Esophagus muscularis mucosa (tissue), 4 donors: ENCODE results near the gene UBE2D3. TPM values are rescaled to one million over a fixed set of nuclear protein-coding genes. Genes with fewer than 3 reads are reported as not detected.
A peak's percentile ranks its signal among the peaks of the same experiment; 100 is the strongest.

Experiments used
- DNase-seq: peaks from one replicate; pipeline ENCODE4 v3.0.0-alpha.2; 2017; ENCODE audit errors: extremely low spot score
- H3K27ac ChIP-seq, 4 donors: fragments of 200-600 bp; sonication (generic); replicated peaks in 1 of 4; 1 replicate in 3 of 4; 2 replicates in 1 of 4; pipeline ENCODE4 v1.5.1; 2016 to 2019; ENCODE audit warnings: mild to moderate bottlenecking in 1 of 4
- H3K27me3 ChIP-seq, 4 donors: fragments of 200-600 bp; sonication (generic); one replicate each; pipeline versions ENCODE4 v1.5.1 to v1.6.0; 2016 to 2019
- H3K36me3 ChIP-seq, 4 donors: fragments of 200-600 bp; sonication (generic); one replicate each; pipeline ENCODE4 v1.5.1; 2016 to 2019
- H3K4me1 ChIP-seq, 4 donors: fragments of 200-600 bp; sonication (generic); one replicate each; pipeline ENCODE4 v1.5.1; 2016 to 2019
- H3K4me3 ChIP-seq, 4 donors: fragments of 200-600 bp; sonication (generic); 1 replicate in 2 of 4; 2 replicates in 2 of 4; pipeline ENCODE4 v1.5.1; 2016 to 2019; ENCODE audit warnings: mild to moderate bottlenecking in 4 of 4, moderate library complexity in 1 of 4
- H3K9me3 ChIP-seq, 4 donors: fragments of 200-600 bp; sonication (generic); 1 replicate in 3 of 4; 2 replicates in 1 of 4; pipeline ENCODE4 v1.5.1; 2016 to 2019
- EP300 ChIP-seq: sonication (generic); formaldehyde crosslinking; IDR thresholded peaks from one replicate; pipeline ENCODE4 v1.6.1; 2017; ENCODE audit warnings: antibody characterized with exemption
- POLR2A ChIP-seq: fragments of 450-650 bp; IDR thresholded peaks from one replicate; pipeline ENCODE4 v1.6.1; 2017; ENCODE audit warnings: antibody characterized with exemption, moderate library complexity, mild to moderate bottlenecking, low read depth
- POLR2AphosphoS5 ChIP-seq, 2 donors: sonication (generic); formaldehyde crosslinking; IDR thresholded peaks; one replicate each; pipeline ENCODE4 v1.6.1; 2017; ENCODE audit warnings: antibody characterized with exemption in 2 of 2
- WGBS: methylation state at CpG from one replicate; pipeline ENCODE4 v1.1.5; 2018; 5-methylcytosine and 5-hydroxymethylcytosine counted together
- intact Hi-C: fragments of 100-400 bp; cut with DNase I; formaldehyde crosslinking; loops from one replicate; pipeline ENCODE4 v1.15.1; 2023
- total RNA-seq, 4 donors: library from RNA; depleted of rRNA; stranded (reverse); fragments of >200 nt; gene quantifications; one replicate each; pipeline versions ENCODE4 v1.1.0 to v1.2.1, GENCODE V29; 2016
- TF ChIP-seq, protein P1 (sequence below), 3 experiments: fragments of 200-600 bp in 2 of 3; fragments of 450-650 bp in 1 of 3; sonication (generic) in 2 of 3; IDR thresholded peaks; one replicate each; pipeline ENCODE4 v1.5.1; 2017 to 2019; ENCODE audit warnings: antibody characterized with exemption in 3 of 3, mild to moderate bottlenecking in 2 of 3, moderate library complexity in 1 of 3

UBE2D3 gene
- total RNA-seq, 4 donors from 2014 or later, result 332 to 438 (median 394) TPM

DNA sequence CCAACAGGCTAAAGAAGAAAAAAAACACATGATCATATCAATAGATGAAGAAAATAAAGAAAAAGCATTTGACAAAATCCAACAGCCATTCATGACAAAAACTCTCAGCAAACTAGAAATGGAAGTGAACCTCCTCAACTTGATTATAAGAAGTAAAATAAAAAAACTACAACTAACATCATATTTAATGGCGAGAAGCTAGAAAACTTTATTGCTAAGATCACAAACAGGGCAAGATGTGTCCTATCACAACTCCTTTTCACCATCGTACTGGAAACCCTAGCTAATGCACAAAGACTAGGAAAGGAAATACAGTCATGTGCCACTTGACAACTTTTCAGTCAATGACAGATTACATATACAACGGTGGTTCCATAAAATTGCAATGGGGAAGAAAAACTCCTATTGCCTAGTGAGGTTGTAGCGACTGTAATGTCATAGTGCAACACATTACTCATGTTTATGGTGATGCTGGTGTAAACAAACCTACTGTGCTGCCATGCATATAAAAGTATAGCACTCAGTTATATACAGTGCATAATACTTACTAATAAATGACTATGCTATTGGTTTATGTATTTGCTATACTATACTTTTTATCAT is 54.5 kb downstream of the UBE2D3 start:
- Histone ChIP-seq H3K9me3 (no peaks in the 10 kb centered on the region), H3K27me3 (no peaks in the 10 kb centered on the region), H3K4me1 (no peaks in the 10 kb centered on the region), H3K36me3 (no peaks in the 10 kb centered on the region), H3K4me3 (no peak overlapping the region), H3K27ac (no peak overlapping the region)
- no peak for DNase-seq
- WGBS, result 79% methylated on average over 4 of the region's 4 CpGs
- intact Hi-C loops, result no loop called here
- no peak for TF ChIP-seq POLR2AphosphoS5 (IDR thresholded peaks at IDR 0.05)
- no peak for TF ChIP-seq POLR2A

DNA sequence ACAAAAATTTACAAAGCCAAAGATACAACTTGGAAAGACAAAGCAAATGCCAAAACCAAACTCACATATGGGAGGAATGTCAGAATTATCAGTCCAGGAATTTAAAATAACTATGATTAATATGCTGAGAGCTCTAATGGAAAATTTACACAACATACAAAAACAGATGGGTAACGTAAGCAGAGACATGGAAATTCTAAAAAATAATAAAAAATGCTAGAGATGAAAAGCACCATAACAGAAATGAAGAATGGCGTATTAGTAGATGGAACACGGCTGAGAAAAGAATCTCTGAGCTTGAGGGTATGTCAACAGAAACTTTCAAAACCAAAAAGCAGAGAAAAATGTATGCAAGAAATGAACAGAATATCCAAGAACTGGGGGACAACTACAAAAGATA is 62.5 kb downstream of the UBE2D3 start:
- intact Hi-C loops, result no loop called here
- WGBS, result 90% methylated on average over 3 of the region's 3 CpGs

DNA sequence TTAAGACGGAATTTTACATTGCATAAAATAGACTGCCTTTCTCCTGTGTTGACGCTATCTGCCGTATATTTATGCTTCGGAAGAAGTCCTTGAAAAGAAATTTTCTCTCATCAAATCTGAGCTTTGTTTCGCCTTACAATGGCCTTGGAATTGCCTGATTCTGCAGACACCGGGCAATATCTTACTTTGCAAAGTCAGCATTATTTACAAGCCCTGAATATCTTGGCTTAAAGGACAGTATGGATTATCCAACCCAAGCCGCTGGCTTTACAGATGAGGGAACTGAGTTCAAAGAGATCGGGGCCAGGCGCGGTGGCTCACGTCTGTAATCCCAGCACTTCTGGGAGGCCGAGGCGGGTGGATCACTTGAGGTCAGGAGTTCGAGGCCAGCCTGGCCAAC is 65.4 kb downstream of the UBE2D3 start:
- WGBS, result 69% methylated on average over 14 of the region's 14 CpGs
- no peak for TF ChIP-seq EP300
- no peak for TF ChIP-seq POLR2AphosphoS5 (IDR thresholded peaks at IDR 0.05)
- TF ChIP-seq, protein P1, sequence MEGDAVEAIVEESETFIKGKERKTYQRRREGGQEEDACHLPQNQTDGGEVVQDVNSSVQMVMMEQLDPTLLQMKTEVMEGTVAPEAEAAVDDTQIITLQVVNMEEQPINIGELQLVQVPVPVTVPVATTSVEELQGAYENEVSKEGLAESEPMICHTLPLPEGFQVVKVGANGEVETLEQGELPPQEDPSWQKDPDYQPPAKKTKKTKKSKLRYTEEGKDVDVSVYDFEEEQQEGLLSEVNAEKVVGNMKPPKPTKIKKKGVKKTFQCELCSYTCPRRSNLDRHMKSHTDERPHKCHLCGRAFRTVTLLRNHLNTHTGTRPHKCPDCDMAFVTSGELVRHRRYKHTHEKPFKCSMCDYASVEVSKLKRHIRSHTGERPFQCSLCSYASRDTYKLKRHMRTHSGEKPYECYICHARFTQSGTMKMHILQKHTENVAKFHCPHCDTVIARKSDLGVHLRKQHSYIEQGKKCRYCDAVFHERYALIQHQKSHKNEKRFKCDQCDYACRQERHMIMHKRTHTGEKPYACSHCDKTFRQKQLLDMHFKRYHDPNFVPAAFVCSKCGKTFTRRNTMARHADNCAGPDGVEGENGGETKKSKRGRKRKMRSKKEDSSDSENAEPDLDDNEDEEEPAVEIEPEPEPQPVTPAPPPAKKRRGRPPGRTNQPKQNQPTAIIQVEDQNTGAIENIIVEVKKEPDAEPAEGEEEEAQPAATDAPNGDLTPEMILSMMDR (IDR thresholded peaks at IDR 0.05), result no peak
- H3K36me3 ChIP-seq, result no peaks in the 10 kb centered on the region
- intact Hi-C loops, result loop anchor here (2.0 kb wide), 2 partner anchors 63 to 105 kb away; no protein-coding TSS in a partner anchor
- no peaks in the 10 kb centered on the region for H3K27me3 ChIP-seq
- DNase-seq, result no peak
- peaks cover 9 to 26% (median 23%) of the 10 kb centered on the region in 4 donors for H3K4me1 ChIP-seq
- H3K4me3 ChIP-seq, result peak overlapping the region; percentile 77 to 91 (median 86)
- H3K27ac ChIP-seq, result peak overlapping the region in 1 of 4 donors; percentile 82
- H3K9me3 ChIP-seq, result no peaks in the 10 kb centered on the region

More for the DNA sequence above, 62.5 kb downstream of the UBE2D3 start:
- DNase-seq, result no peak
- Histone ChIP-seq H3K9me3 (no peaks in the 10 kb centered on the region), H3K27me3 (no peaks in the 10 kb centered on the region), H3K36me3 (no peaks in the 10 kb centered on the region), H3K4me1 (peaks cover 5 to 13% (median 11%) of the 10 kb centered on the region in 4 donors), H3K4me3 (no peak overlapping the region), H3K27ac (no peak overlapping the region)
- TF ChIP-seq, protein P1 (IDR thresholded peaks at IDR 0.05), result no peak
- TF ChIP-seq POLR2AphosphoS5 (IDR thresholded peaks at IDR 0.05) (no peak), POLR2A (no peak), EP300 (no peak)

DNA sequence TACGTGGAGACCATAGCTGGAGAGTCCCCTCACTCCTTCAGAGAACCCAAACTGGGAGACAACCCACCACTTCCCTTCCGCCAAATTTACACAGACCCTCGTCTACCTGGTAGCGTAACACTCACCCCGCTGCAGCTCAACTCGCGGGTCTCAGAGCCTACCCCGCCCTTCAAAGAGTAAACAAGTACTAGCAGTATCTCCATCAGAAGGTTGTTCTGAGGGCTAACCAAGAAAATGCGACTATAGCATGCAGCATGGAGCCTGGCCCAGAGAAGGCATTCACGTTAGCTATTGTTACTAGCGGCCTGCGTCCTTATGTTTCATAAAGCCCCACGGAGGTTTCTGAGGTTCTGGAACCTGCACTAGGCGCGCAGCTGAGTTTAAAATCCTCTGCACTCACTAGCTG is 66.1 kb downstream of the UBE2D3 start:
- TF ChIP-seq POLR2AphosphoS5 (IDR thresholded peaks at IDR 0.05) (no peak), POLR2A (no peak), EP300 (no peak)
- TF ChIP-seq, protein P1 (IDR thresholded peaks at IDR 0.05), result no peak
- no peaks in the 10 kb centered on the region for H3K27me3 ChIP-seq
- H3K27ac ChIP-seq, result peak overlapping the region; percentile 78 to 90 (median 83)
- peak overlapping the region; percentile 77 to 91 (median 86) for H3K4me3 ChIP-seq
- intact Hi-C loops, result loop anchor here (2.0 kb wide), 2 partner anchors 64 to 106 kb away; no protein-coding TSS in a partner anchor
- H3K4me1 ChIP-seq, result peaks cover 9 to 26% (median 23%) of the 10 kb centered on the region in 4 donors
- DNase-seq, result no peak
- H3K9me3 ChIP-seq, result no peaks in the 10 kb centered on the region
- H3K36me3 ChIP-seq, result no peaks in the 10 kb centered on the region
- 2% methylated on average over 14 of the region's 15 CpGs for WGBS

DNA sequence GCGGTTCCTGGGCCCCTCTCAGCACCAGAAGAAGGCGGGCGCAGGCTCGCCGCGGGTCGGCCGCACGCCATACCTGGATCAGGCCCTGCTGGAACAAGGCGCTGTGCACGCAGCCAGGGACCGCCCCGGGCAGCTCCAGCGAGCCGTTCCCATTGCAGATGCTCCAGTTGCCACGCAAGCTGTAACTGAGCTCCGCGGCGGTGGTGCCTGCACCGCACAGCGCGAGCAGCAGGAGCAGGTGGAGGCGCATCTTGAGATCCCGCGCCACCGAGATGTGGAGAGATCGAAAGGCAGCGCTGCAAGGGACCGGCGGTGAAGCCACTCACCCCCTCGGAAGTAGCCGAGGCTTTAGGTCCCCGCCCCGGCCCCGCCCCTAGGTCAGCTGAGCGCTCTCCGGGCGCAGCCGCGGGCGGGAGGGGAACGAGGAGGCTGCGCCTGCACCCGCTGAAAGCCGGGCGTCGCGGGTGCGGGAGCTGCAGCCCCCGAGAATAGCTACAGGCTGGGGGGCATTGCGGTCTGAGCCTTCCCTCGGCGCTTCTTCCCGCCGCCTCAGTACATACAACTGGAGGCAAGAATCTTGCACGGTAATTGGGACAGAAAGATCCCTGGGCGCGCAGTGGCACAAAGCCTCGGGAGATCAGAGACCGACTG is 66.6 kb downstream of the UBE2D3 start, which contains the start of gene MANBA:
MANBA (minus strand) TSS at position 324 of the 651 bp plus-strand sequence; CDS start at position 250, 74 bp downstream.
- Histone ChIP-seq H3K4me1 (peaks cover 9 to 26% (median 23%) of the 10 kb centered on the region in 4 donors), H3K36me3 (no peaks in the 10 kb centered on the region), H3K9me3 (no peaks in the 10 kb centered on the region), H3K27ac (peak within 1 kb of the TSS; percentile 78 to 90 (median 83)), H3K4me3 (peak within 1 kb of the TSS; percentile 77 to 91 (median 86)), H3K27me3 (no peaks in the 10 kb centered on the region)
- intact Hi-C loops, result loop anchor here (2.0 kb wide), 2 partner anchors 64 to 106 kb away; no protein-coding TSS in a partner anchor
- DNase-seq, result no peak
- TF ChIP-seq POLR2A (no peak), EP300 (no peak), POLR2AphosphoS5 (IDR thresholded peaks at IDR 0.05) (peak; percentile 86 to 88)
- TF ChIP-seq, protein P1 (IDR thresholded peaks at IDR 0.05), result peak in 1 of 3 experiments; percentile 5
- WGBS, result no CpG with 5 or more reads among the region's 60 CpGs
